AG20443 (cell line): Measurements from ENCODE around the gene TAT.
"Not testable (repeated sequence)": the region's sequence is repeated elsewhere in the genome, so short reads cannot be mapped to it uniquely, and the experiment has no call there.

Experiments
- DNase-seq: peaks from one replicate; pipeline ENCODE4 v3.0.0; 2012; ENCODE audit warnings: low spot score, mixed read lengths

TAT gene

GRCh38 chr16:71576971-71577370, at the start of gene TAT:
Gene TAT (minus strand): TSS chr16:71577092. CDS start chr16:71576415, 677 bp downstream.
- no peak for DNase-seq

- peak; percentile 37 for DNase-seq
These were observed 49.3 kb upstream of the TAT start, which contains the start of gene MARVELD3 for GRCh38 chr16:71626018-71626857. Gene MARVELD3 (plus strand): TSS chr16:71626184. CDS start chr16:71626230, 46 bp downstream.

GRCh38 chr16:71625113-71625850, 48.4 kb upstream of the TAT start:
- no peak for DNase-seq

- DNase-seq, result no peak
These were observed 46.7 kb upstream of the TAT start for GRCh38 chr16:71623597-71623996.

- no peak for DNase-seq
These were observed 45.2 kb upstream of the TAT start for GRCh38 chr16:71622088-71622487.

GRCh38 chr16:71618429-71618828, 41.5 kb upstream of the TAT start:
- no peak for DNase-seq

GRCh38 chr16:71614956-71615355, 38.1 kb upstream of the TAT start:
- DNase-seq, result not testable (repeated sequence)

- peak; percentile 86 for DNase-seq
These were observed 34.3 kb upstream of the TAT start for GRCh38 chr16:71610936-71611871.

- no peak for DNase-seq
These were observed 33.6 kb upstream of the TAT start for GRCh38 chr16:71610447-71610846.

- no peak for DNase-seq
These were observed 32.2 kb upstream of the TAT start for GRCh38 chr16:71609066-71609465.

GRCh38 chr16:71600822-71601221, 23.9 kb upstream of the TAT start:
- no peak for DNase-seq

GRCh38 chr16:71598426-71598825, 21.5 kb upstream of the TAT start:
- not testable (repeated sequence) for DNase-seq

GRCh38 chr16:71595340-71595826, 18.5 kb upstream of the TAT start:
- DNase-seq, result not testable (repeated sequence)

- no peak for DNase-seq
These were observed 17.2 kb upstream of the TAT start for GRCh38 chr16:71594000-71594646.

- no peak for DNase-seq
These were observed 16.4 kb upstream of the TAT start for GRCh38 chr16:71593048-71593999.

GRCh38 chr16:71591917-71592316, 15.0 kb upstream of the TAT start:
- no peak for DNase-seq

- no peak for DNase-seq
These were observed 13.7 kb upstream of the TAT start for GRCh38 chr16:71590584-71590983.

GRCh38 chr16:71590071-71590470, 13.2 kb upstream of the TAT start:
- not testable (repeated sequence) for DNase-seq

GRCh38 chr16:71589334-71589733, 12.4 kb upstream of the TAT start:
- not testable (repeated sequence) for DNase-seq

GRCh38 chr16:71585318-71585703, 8.4 kb upstream of the TAT start:
- DNase-seq, result no peak
